CD14-positive monocyte (primary cell): ENCODE measurements around the gene STARD6. TPM values are rescaled to one million over a fixed set of nuclear protein-coding genes. Genes with fewer than 3 reads are reported as not detected.

Source experiments
- DNase-seq, 3 donors: peaks; one replicate each; pipeline ENCODE4 v3.0.0-alpha.2; 2011 to 2022
- H2AFZ ChIP-seq: 2 replicates; pipeline ENCODE4 v1.6.0; 2012; ENCODE audit warnings: mild to moderate bottlenecking, low read depth, low read length, inconsistent platforms; ENCODE audit not compliant: insufficient read depth, poor library complexity, severe bottlenecking
- H3K27ac ChIP-seq, 2 donors: 1 replicate in 1 of 2; 2 replicates in 1 of 2; pipeline ENCODE4 v1.5.1; 2012 to 2013; ENCODE audit warnings: low read length in 2 of 2, control low read depth in 1 of 2, inconsistent platforms in 1 of 2, low read depth in 1 of 2, mild to moderate bottlenecking in 1 of 2
- H3K27me3 ChIP-seq, 2 donors: one replicate each; pipeline versions ENCODE4 v1.6.0 to v1.6.1; 2011 to 2013; ENCODE audit warnings: low read length in 2 of 2; ENCODE audit not compliant: control insufficient read depth in 2 of 2, insufficient read depth in 2 of 2
- H3K36me3 ChIP-seq, 2 donors: replicated peaks in 1 of 2; 1 replicate in 1 of 2; 2 replicates in 1 of 2; pipeline versions ENCODE4 v1.5.1 to v1.6.1; 2012 to 2013; ENCODE audit warnings: low read length in 2 of 2, control low read depth in 1 of 2, inconsistent platforms in 1 of 2, mild to moderate bottlenecking in 1 of 2; ENCODE audit not compliant: insufficient read depth in 2 of 2, control insufficient read depth in 1 of 2
- H3K4me1 ChIP-seq, 2 donors: 1 replicate in 1 of 2; 2 replicates in 1 of 2; pipeline versions ENCODE4 v1.5.1 to v1.6.1; 2012 to 2013; ENCODE audit warnings: low read length in 2 of 2, control low read depth in 1 of 2, inconsistent platforms in 1 of 2, mild to moderate bottlenecking in 1 of 2, moderate library complexity in 1 of 2; ENCODE audit not compliant: insufficient read depth in 2 of 2, control insufficient read depth in 1 of 2
- H3K4me2 ChIP-seq: replicated peaks from 2 replicates; pipeline ENCODE3; 2012; ENCODE audit warnings: low read length, moderate library complexity, mild to moderate bottlenecking; ENCODE audit not compliant: poor library complexity, severe bottlenecking; ENCODE audit errors: extremely low read depth
- H3K4me3 ChIP-seq, 3 experiments: fragments of 200-600 bp in 1 of 3; sonication (generic) in 1 of 3; replicated peaks in 1 of 3; 1 replicate in 2 of 3; 2 replicates in 1 of 3; pipeline ENCODE4 v1.5.1; 2011 to 2013; ENCODE audit warnings: low read length in 3 of 3, mild to moderate bottlenecking in 3 of 3, control low read depth in 2 of 3, low read depth in 2 of 3, inconsistent platforms in 1 of 3, moderate library complexity in 1 of 3
- H3K79me2 ChIP-seq: 2 replicates; pipeline ENCODE4 v1.6.0; 2012; ENCODE audit warnings: mild to moderate bottlenecking, control low read depth, inconsistent platforms, low read length, moderate library complexity; ENCODE audit not compliant: insufficient read depth
- H3K9ac ChIP-seq: 2 replicates; pipeline ENCODE4 v1.6.0; 2017; ENCODE audit warnings: low read length, mild to moderate bottlenecking; ENCODE audit not compliant: insufficient read depth, poor library complexity, severe bottlenecking
- H3K9me3 ChIP-seq, 2 donors: replicated peaks in 1 of 2; 1 replicate in 1 of 2; 2 replicates in 1 of 2; pipeline versions ENCODE4 v1.5.1 to v1.6.1; 2012 to 2013; ENCODE audit warnings: low read length in 2 of 2, control low read depth in 1 of 2; ENCODE audit not compliant: control insufficient read depth in 1 of 2, insufficient read depth in 1 of 2
- H4K20me1 ChIP-seq: 2 replicates; pipeline ENCODE4 v1.6.0; 2012; ENCODE audit warnings: mild to moderate bottlenecking, low read length, control low read depth, moderate library complexity; ENCODE audit not compliant: insufficient read depth
- H3K27ac Mint-ChIP-seq, 7 donors: one replicate each; pipeline ENCODE4 v1.8.0; 2020; ENCODE audit warnings: mild to moderate bottlenecking in 7 of 7, mixed read lengths in 7 of 7, moderate library complexity in 6 of 7, inconsistent platforms in 2 of 7
- H3K27me3 Mint-ChIP-seq, 3 donors: one replicate each; pipeline ENCODE4 v1.8.0; 2021 to 2022; ENCODE audit warnings: low read depth in 3 of 3, mild to moderate bottlenecking in 3 of 3, mixed read lengths in 3 of 3, moderate library complexity in 3 of 3, inconsistent platforms in 1 of 3
- H3K36me3 Mint-ChIP-seq, 2 donors: one replicate each; pipeline ENCODE4 v1.8.0; 2020; ENCODE audit warnings: mixed read lengths in 2 of 2, inconsistent platforms in 1 of 2, mild to moderate bottlenecking in 1 of 2
- H3K4me1 Mint-ChIP-seq: one replicate; pipeline ENCODE4 v1.8.0; 2020; ENCODE audit warnings: mild to moderate bottlenecking, mixed read lengths
- H3K4me3 Mint-ChIP-seq, 2 donors: one replicate each; pipeline ENCODE4 v1.8.0; 2020; ENCODE audit warnings: mild to moderate bottlenecking in 2 of 2, mixed read lengths in 2 of 2, moderate library complexity in 1 of 2
- H3K9me3 Mint-ChIP-seq, 7 donors: one replicate each; pipeline ENCODE4 v1.8.0; 2020 to 2022; ENCODE audit warnings: mixed read lengths in 7 of 7, mild to moderate bottlenecking in 6 of 7, moderate library complexity in 6 of 7, inconsistent platforms in 2 of 7
- CTCF ChIP-seq: fragments of 200-600 bp; IDR thresholded peaks from one replicate; pipeline ENCODE4 v1.8.0; 2022; ENCODE audit warnings: antibody characterized with exemption, mild to moderate bottlenecking
- WGBS: methylation state at CpG from one replicate; pipeline ENCODE4 v1.1.5; 2013; ENCODE audit warnings: missing lambda C conversion rate; ENCODE audit not compliant: insufficient coverage; 5-methylcytosine and 5-hydroxymethylcytosine counted together
- intact Hi-C, 2 donors: fragments of 100-400 bp; cut with micrococcal nuclease; formaldehyde crosslinking; loops; one replicate each; pipeline versions ENCODE4 v1.15.0 to v1.15.1; 2023
- polyA plus RNA-seq, 3 donors: library from polyadenylated mRNA; depleted of rRNA in 1 of 3; unstranded in 2 of 3; stranded (reverse) in 1 of 3; fragments of 300-500 nt in 2 of 3; fragments of >200 nt in 1 of 3; fragmentation: Illumina TruSeq in 2 of 3; gene quantifications; 1 replicate in 2 of 3; 2 replicates in 1 of 3; pipeline ENCODE4 v1.2.3, GENCODE V29; 2012 to 2021

Gene STARD6
- polyA plus RNA-seq, 3 donors, result not detected

GRCh38 chr18:54382076-54382475 is 24.4 kb upstream of the STARD6 start:
- no peak for TF ChIP-seq CTCF
- H3K36me3 ChIP-seq, result peaks cover 0 to 20% of the 10 kb centered on the region in 2 donors
- intact Hi-C loops, result no loop called here
- no peak overlapping the region for H3K9ac ChIP-seq
- no peaks in the 10 kb centered on the region for H3K79me2 ChIP-seq
- no peak overlapping the region for H3K4me2 ChIP-seq
- no peaks in the 10 kb centered on the region for H3K27me3 ChIP-seq
- H4K20me1 ChIP-seq, result no peaks in the 10 kb centered on the region
- no peak overlapping the region for H3K27ac Mint-ChIP-seq
- H3K27me3 Mint-ChIP-seq, result no peaks in the 10 kb centered on the region
- no peak overlapping the region for H3K4me3 ChIP-seq
- no peaks in the 10 kb centered on the region for H3K4me1 ChIP-seq
- H2AFZ ChIP-seq, result no peak overlapping the region
- 80% methylated on average over 1 of the region's 3 CpGs for WGBS
- no peaks in the 10 kb centered on the region for H3K9me3 ChIP-seq
- peaks cover 7 to 11% of the 10 kb centered on the region in 2 donors for H3K36me3 Mint-ChIP-seq
- no peak overlapping the region for H3K27ac ChIP-seq
- no peak for DNase-seq
- H3K4me3 Mint-ChIP-seq, result no peak overlapping the region
- no peaks in the 10 kb centered on the region for H3K4me1 Mint-ChIP-seq
- H3K9me3 Mint-ChIP-seq, result peaks cover 0 to 18% (median 4%) of the 10 kb centered on the region in 7 donors

GRCh38 chr18:54381640-54382039 is 24.0 kb upstream of the STARD6 start:
- no peak overlapping the region for H3K27ac ChIP-seq
- H3K27me3 ChIP-seq, result no peaks in the 10 kb centered on the region
- no CpG with 5 or more reads among the region's 2 CpGs for WGBS
- no peaks in the 10 kb centered on the region for H3K4me1 Mint-ChIP-seq
- no peak overlapping the region for H3K4me2 ChIP-seq
- peaks cover 7 to 11% of the 10 kb centered on the region in 2 donors for H3K36me3 Mint-ChIP-seq
- no peaks in the 10 kb centered on the region for H3K9me3 ChIP-seq
- no peaks in the 10 kb centered on the region for H3K79me2 ChIP-seq
- no peak for TF ChIP-seq CTCF
- no peak overlapping the region for H3K9ac ChIP-seq
- H2AFZ ChIP-seq, result no peak overlapping the region
- H3K36me3 ChIP-seq, result peaks cover 0 to 20% of the 10 kb centered on the region in 2 donors
- no peaks in the 10 kb centered on the region for H3K27me3 Mint-ChIP-seq
- no peak overlapping the region for H3K4me3 Mint-ChIP-seq
- H3K4me3 ChIP-seq, result no peak overlapping the region
- intact Hi-C loops, result no loop called here
- no peaks in the 10 kb centered on the region for H4K20me1 ChIP-seq
- no peaks in the 10 kb centered on the region for H3K4me1 ChIP-seq
- no peak for DNase-seq
- peaks cover 0 to 17% (median 1%) of the 10 kb centered on the region in 7 donors for H3K9me3 Mint-ChIP-seq
- no peak overlapping the region for H3K27ac Mint-ChIP-seq
